HG03039 (cell line): ENCODE data around the gene ZSWIM3.

Experiments
- ATAC-seq: cut with Tn5 transposase; IDR thresholded peaks from one replicate; pipeline ENCODE4 v1.9.1; 2021; ENCODE audit warnings: mild to moderate bottlenecking, moderate library complexity; ENCODE audit not compliant: unreplicated experiment

The ZSWIM3 gene

GRCh38 chr20:45832619-45833018 is 24.8 kb upstream of the ZSWIM3 start:
- ATAC-seq = no peak

GRCh38 chr20:45833030-45833882 is 24.2 kb upstream of the ZSWIM3 start, which contains the start of gene SNX21:
SNX21 (plus strand) TSS chr20:45833799; CDS start chr20:45833920, 121 bp downstream.
- no peak for ATAC-seq

- ATAC-seq = no peak
These were observed 23.3 kb upstream of the ZSWIM3 start for GRCh38 chr20:45833883-45834796.

DNA sequence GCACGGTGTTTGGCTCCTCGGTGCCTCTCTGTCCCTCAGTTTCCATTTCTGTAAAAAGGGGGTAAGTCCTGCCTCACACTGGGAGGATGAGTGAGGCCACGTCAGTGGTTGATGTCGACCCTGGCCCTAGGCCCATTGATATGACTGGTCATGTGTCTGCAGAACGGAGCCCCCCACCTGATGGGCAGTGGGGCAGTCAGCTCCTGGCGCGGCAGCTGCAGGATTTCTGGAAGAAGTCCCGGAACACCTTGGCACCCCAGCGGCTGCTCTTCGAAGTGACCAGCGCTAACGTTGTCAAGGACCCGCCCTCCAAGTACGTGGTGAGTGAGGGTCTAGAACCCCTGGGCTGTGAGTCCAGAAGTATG is 22.6 kb upstream of the ZSWIM3 start:
- ATAC-seq = no peak

DNA sequence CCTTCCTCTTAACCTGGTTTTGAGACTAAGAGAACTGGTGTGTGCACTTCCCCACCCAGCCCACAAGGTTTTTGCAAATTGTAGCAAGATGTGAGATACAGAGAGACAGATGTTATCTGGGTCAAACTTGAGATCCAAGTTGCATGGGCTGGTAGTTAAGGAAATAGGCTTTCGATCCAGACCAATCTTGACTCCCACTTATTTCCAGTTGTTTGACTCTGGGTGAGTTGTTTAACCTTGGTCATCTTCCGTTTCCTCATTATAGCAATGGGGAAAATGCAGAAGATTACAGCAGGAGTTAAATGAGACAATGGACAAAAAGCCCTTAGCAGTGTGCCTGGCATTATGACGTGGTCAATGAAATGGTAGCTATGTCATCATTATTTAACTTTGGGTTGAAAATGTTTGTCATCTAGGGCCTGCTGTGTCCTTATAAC is 22.1 kb upstream of the ZSWIM3 start:
- ATAC-seq = no peak

DNA sequence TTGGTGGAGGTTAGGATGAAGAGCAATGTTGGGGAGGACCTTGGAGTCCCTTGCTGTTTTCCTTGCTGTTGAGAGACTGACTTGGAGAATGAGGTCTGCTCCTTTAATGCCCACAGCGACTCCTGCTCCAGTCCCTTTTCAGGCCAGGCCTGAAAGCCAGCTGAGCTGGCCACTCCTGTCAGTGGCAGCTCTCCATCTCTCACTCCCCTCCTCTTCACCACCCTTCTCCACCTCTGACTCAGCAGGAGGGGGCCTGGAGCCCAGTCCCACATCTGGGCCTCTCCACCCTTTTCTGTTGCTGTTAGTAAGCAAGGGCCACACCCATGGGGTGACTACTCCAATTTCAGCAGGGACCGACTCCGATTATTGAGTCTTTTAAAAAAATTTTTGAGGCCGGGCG is 21.6 kb upstream of the ZSWIM3 start:
- no peak for ATAC-seq

DNA sequence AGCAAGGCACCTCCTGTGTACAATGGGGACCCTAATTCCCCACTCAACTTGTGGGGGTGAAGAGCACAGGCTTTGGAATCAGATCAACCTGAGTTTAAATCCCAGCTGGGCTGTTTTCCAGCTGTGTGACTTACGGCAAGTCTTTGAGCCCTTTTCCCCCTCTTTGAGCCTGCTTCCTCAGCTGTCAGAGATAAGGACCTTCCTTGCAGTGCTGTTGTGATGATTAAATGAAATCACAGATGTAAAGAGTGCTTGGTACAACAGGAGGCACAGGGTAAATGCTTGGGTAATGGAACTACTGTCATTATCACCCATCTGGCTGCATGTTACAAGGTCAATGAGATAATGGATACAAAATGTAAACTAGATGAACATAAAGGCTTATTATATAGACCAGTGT is 20.6 kb upstream of the ZSWIM3 start:
- no peak for ATAC-seq

GRCh38 chr20:45840700-45841198 is 16.7 kb upstream of the ZSWIM3 start:
- ATAC-seq = no peak

DNA sequence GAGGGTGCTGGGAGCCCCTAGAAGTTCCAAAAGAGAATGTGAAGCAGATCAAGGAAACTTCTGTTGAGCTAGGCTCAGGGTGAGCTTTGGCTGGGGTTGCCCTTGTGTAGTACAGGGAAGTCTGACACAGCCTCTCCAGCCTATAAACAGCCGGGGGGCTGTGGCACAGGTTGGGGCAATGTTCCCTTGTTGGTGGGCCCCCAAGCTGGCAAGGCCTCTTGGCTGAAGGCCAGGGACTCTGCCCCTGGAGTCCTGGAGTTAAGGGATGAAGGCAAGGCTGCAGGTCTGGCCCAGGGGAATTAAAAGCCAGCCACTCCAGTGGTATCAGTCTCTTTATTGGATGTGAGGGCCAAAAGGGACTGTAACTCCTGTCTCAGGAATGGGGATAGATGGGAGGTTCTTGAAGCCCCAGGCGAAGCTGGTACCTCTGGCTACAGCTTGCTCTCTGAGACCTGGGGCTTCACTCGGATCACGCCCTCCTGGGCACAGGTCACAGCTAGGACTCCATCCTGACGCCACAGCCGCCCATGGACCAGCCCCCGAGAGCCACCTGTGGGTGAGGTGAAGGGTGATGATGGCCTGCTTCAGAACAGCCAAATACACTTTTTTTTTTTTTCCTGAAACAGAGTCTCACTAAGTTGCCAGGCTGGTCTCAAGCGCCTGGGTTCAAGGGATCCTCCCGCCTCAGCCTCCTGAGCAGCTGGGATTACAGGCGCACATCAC is 15.8 kb upstream of the ZSWIM3 start:
- ATAC-seq = no peak

DNA sequence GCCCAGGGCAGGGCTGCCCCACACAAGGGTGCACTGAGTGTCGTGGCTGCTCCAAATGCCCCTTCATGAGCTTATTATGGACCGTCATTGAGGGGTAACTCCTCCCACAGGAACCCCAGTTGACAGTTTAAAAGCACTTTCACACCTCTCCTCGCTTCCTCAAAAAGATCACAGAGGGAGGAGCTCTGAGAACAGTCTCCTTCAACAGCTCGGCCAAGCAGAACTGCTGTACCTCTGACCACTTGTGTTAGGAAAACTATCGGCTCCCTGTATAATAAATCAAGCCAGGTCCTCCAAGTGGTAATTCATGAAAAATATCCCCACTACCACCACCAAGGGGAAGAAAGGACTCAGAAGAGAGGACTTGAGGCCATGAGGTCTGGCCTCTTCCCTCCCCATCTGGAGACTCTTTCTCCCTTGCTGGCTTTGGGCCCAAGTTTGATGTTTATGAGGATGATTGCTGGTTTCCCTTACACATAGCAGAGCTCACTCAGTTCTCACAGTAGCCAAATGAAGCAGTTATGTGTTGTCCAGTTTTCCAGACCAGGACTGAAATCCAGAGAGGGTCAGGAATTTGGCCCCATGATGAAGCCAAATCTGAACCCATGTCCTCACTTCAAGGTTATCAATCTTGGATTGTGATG is 15.1 kb upstream of the ZSWIM3 start:
- no peak for ATAC-seq

- ATAC-seq = no peak
These were observed 13.9 kb upstream of the ZSWIM3 start for GRCh38 chr20:45843506-45843905.

DNA sequence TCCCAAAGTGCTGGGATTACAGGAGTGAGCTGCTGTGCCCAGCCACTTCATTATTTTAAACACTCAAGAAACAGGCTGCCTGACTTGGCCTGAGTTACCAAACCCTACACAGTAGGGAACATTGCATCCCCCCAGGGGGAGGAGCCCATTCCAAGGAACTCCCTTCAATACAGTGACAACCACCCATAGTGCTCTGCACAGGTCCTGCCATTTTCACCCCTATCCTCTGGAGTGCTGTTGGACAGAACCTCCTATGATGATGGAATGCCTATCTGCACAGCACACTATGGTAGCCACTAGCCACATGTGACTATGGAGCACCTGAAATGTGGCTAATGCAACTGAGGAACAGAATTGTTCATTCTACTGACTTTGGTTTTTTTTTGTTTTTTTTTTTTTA is 12.0 kb upstream of the ZSWIM3 start:
- no peak for ATAC-seq

DNA sequence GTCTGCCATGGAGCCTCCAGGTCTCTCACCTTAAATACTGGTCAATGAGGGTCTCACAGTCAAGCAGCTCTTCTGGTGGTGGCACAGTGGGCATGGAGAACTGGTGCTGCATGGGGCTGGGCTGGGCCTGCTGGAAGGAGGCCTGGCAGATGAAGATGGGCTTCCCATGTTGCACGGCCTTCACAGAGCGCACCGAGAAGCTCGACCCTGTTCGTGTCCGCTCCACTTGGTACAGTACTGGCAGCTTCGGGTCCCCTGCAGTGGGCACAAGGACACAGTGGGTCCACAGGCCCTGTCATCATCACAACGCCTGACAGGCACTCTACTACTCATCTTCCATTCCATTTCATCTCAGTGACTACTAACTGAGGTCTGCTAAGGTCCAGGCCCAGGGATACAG is 9.0 kb upstream of the ZSWIM3 start:
- ATAC-seq = no peak

DNA sequence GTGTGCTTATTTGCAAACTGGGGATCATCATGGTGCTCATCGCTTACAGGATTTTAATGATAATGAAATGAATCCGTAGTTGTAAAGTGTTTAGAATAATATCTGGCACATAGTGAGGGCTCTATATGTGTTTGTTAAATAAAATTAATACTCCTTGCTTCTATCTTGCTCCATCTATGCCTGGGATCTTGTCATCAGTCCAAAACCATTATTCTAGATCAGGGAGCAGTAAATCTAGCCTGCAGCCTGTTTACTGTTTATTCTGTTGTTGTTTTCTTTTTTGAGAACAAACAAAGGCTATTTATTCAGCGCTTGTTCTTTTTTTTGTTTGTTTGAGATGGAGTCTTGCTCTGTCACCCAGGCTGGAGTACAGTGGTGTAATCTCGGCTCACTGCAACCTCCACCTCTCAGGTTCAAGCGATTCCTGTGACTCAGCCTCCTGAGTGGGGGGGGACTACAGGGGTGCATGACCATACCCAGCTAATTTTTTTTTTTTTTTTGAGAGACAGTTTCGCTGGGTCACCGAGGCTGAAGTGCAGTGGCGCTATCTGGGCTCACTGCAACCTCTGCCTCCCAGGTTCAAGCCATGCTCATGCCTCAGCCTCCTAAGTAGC is 8.3 kb upstream of the ZSWIM3 start:
- ATAC-seq = no peak

- ATAC-seq = no peak
These were observed 7.2 kb upstream of the ZSWIM3 start for GRCh38 chr20:45850238-45850637.

- no peak for ATAC-seq
These were observed 6.5 kb upstream of the ZSWIM3 start for GRCh38 chr20:45850926-45851325.

DNA sequence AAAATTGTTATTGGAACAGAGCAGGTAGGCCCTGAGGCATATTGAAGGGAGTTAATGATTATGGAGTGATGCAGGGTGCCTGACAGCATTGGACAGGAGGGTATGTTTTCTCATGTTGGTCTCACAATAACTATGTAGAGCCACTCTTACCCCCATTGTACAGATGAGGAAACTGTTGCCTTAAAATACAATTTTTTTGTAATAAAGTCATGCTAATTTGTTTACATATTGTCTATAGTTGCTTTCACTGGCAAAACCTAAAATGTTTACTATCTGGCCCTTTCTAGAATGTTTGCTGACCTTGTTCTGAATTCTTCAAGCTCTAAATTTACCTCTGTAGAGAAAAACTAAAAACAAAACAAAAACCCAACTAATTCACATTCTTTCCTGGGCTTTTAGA is 5.9 kb upstream of the ZSWIM3 start:
- no peak for ATAC-seq

DNA sequence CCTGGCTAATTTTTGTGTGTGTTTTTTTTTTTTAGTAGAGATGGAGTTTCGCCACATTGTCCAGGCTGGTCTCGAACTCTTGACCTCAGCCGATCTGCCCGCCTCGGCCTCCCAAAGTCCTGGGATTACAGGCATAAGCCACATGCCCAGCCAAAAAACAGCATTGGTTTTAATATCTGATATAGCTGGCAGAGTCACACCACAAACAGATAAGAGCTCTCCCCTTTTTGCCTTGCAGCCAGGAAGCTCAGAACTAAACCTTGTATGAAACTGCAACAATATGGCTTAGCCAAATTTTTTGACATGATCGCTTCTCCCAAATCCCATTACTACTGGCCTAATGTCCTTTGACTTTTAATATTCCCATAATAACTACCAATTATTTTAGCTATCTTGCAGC is 5.1 kb upstream of the ZSWIM3 start:
- ATAC-seq = no peak

- ATAC-seq = no peak
These were observed 3.9 kb upstream of the ZSWIM3 start for GRCh38 chr20:45853484-45853883.

GRCh38 chr20:45857882-45858216 is 435 bp downstream of the ZSWIM3 start:
- peak; percentile 14 for ATAC-seq
